K562 (cell line): ENCODE results near the gene ERBB4. TPM values are rescaled to one million over a fixed set of nuclear protein-coding genes. Genes with fewer than 3 reads are reported as not detected.

Source experiments
- ATAC-seq: fragments of 200-7000 bp; cut with Tn5 transposase; 3 replicates; pipeline ENCODE4 v1.9.1; 2020; ENCODE audit warnings: moderate library complexity
- BruUV-seq: library from RNA; stranded (reverse); fragments of 400-500 nt; replicated peaks from 2 replicates; lab custom pipeline; 2021; lab: Mats Ljungman, UMichigan
- CTCF ChIA-PET: fragments of 300-600 bp; formaldehyde crosslinking; extraction: SDS; loops from one replicate; lab custom pipeline; 2021; ENCODE audit warnings: low intra/inter-chr PET ratio; lab: Yijun Ruan, JAX
- POLR2A ChIA-PET: fragments of 300-600, 350-650 bp; sonication (Branson Sonifier 250); formaldehyde crosslinking; extraction: SDS; loops from one replicate; lab custom pipeline; 2021; ENCODE audit warnings: antibody characterized with exemption, inconsistent platforms; lab: Yijun Ruan, JAX
- DNase-seq, 4 experiments: peaks; one replicate each; pipeline versions ENCODE4 v3.0.0 to v3.0.0-alpha.2; 2011 to 2018; ENCODE audit warnings: low spot score in 3 of 4, mixed read lengths in 3 of 4; ENCODE audit errors: extremely low read depth in 1 of 4
- FAIRE-seq: peaks from 2 replicates; lab custom pipeline; 2011; peaks lifted over from hg19 to GRCh38; lab: Jason Lieb, UNC
- H2AFZ ChIP-seq: 2 replicates; pipeline ENCODE4 v1.6.0; 2011; ENCODE audit warnings: low read depth, low read length, control low read depth, inconsistent platforms
- H3K27ac ChIP-seq: fragments of 200-600 bp; 3 replicates; pipeline ENCODE4 v1.8.0; 2011; ENCODE audit warnings: low read depth, mild to moderate bottlenecking, control low read depth, inconsistent platforms, low read length, moderate library complexity, mixed read lengths; ENCODE audit errors: extremely low read depth
- H3K27me3 ChIP-seq, 2 experiments: fragments of 300-600 bp in 1 of 2; 2 replicates in 1 of 2; 3 replicates in 1 of 2; pipeline versions ENCODE4 v1.6.0 to v1.8.0; 2011; ENCODE audit warnings: inconsistent platforms in 2 of 2, low read length in 2 of 2, mild to moderate bottlenecking in 1 of 2, mixed read lengths in 1 of 2, moderate library complexity in 1 of 2; ENCODE audit not compliant: control insufficient read depth in 2 of 2, insufficient read depth in 2 of 2
- H3K36me3 ChIP-seq: fragments of 300-600 bp; 3 replicates; pipeline ENCODE4 v1.8.0; 2011; ENCODE audit warnings: mild to moderate bottlenecking, low read length, inconsistent platforms; ENCODE audit not compliant: control insufficient read depth, insufficient read depth
- H3K4me1 ChIP-seq, 2 experiments: fragments of 200-600 bp in 1 of 2; replicated peaks in 1 of 2; 2 replicates in 1 of 2; 3 replicates in 1 of 2; pipeline versions ENCODE4 v1.5.1 to v1.8.0; 2011; ENCODE audit warnings: inconsistent platforms in 2 of 2, low read length in 2 of 2, mild to moderate bottlenecking in 1 of 2, mixed read lengths in 1 of 2, moderate library complexity in 1 of 2; ENCODE audit not compliant: control insufficient read depth in 2 of 2, insufficient read depth in 2 of 2
- H3K4me2 ChIP-seq: 2 replicates; pipeline ENCODE4 v1.6.1; 2011; ENCODE audit warnings: low read length, control low read depth, inconsistent platforms, mixed read lengths; ENCODE audit not compliant: insufficient read depth
- H3K4me3 ChIP-seq: fragments of 200-600 bp; sonication (generic), shearing (Covaris generic); 2 replicates; pipeline ENCODE4 v1.5.1; 2016; ENCODE audit warnings: control low read depth, inconsistent platforms
- H3K79me2 ChIP-seq: fragments of 200-600 bp; 3 replicates; pipeline ENCODE4 v1.8.0; 2011; ENCODE audit warnings: low read length, inconsistent platforms; ENCODE audit not compliant: control insufficient read depth, insufficient read depth
- H3K9ac ChIP-seq, 2 experiments: 2 replicates each; pipeline versions ENCODE4 v1.6.0 to v1.6.1; 2011; ENCODE audit warnings: low read depth in 2 of 2, low read length in 2 of 2, control low read depth in 1 of 2, inconsistent platforms in 1 of 2, mild to moderate bottlenecking in 1 of 2, mixed read lengths in 1 of 2; ENCODE audit not compliant: insufficient read depth in 1 of 2
- H3K9me1 ChIP-seq: one replicate; pipeline ENCODE4 v1.6.0; 2011; ENCODE audit warnings: inconsistent platforms, mild to moderate bottlenecking, low read length, moderate library complexity; ENCODE audit not compliant: control insufficient read depth, insufficient read depth
- H3K9me3 ChIP-seq: replicated peaks from 2 replicates; pipeline ENCODE4 v1.5.1; 2011; ENCODE audit warnings: low read depth, low read length, inconsistent platforms; ENCODE audit not compliant: control insufficient read depth, insufficient read depth
- H4K20me1 ChIP-seq: replicated peaks from 2 replicates; pipeline ENCODE4 v1.6.1; 2011; ENCODE audit warnings: low read length, inconsistent platforms, mixed read lengths; ENCODE audit not compliant: control insufficient read depth, insufficient read depth
- CBX3 ChIP-seq, 2 experiments: IDR thresholded peaks; 1 replicate in 1 of 2; 2 replicates in 1 of 2; pipeline ENCODE4 v1.6.1; 2012; ENCODE audit warnings: inconsistent platforms in 2 of 2, low read length in 2 of 2, borderline replicate concordance in 1 of 2, control low read depth in 1 of 2
- CEBPG ChIP-seq, 3 experiments: fragments of 200-800 bp in 1 of 3; sonication (Bioruptor generic) in 1 of 3; sonication (generic) in 1 of 3; formaldehyde crosslinking in 1 of 3; IDR thresholded peaks in 2 of 3; conservative IDR thresholded peaks in 1 of 3; 2 replicates each; pipeline versions ENCODE4 v1.6.1 to v1.8.0; 2016 to 2022; ENCODE audit warnings: missing compliant biosample characterization in 2 of 3, missing genetic modification characterization in 2 of 3, mild to moderate bottlenecking in 1 of 3, missing genetic modification reagents in 1 of 3
- ETS2 ChIP-seq: IDR thresholded peaks from 2 replicates; pipeline ENCODE4 v1.6.1; 2016; ENCODE audit warnings: borderline replicate concordance, missing genetic modification characterization, mild to moderate bottlenecking, moderate library complexity, missing compliant biosample characterization; ENCODE audit not compliant: poor library complexity, severe bottlenecking
- FOSL1 ChIP-seq: fragments of 200-800 bp; sonication (Bioruptor generic); conservative IDR thresholded peaks from 2 replicates; pipeline ENCODE4 v1.6.1; 2016; ENCODE audit warnings: missing genetic modification characterization, missing compliant biosample characterization
- KAT2B ChIP-seq: IDR thresholded peaks from one replicate; pipeline ENCODE4 v1.6.1; 2012; ENCODE audit warnings: low read depth, mild to moderate bottlenecking, control low read depth, inconsistent platforms, low read length, moderate library complexity
- PCBP2 ChIP-seq: fragments of 200-400 bp; formaldehyde crosslinking; IDR thresholded peaks from 2 replicates; pipeline ENCODE4 v1.6.1; 2018; ENCODE audit warnings: low read length, low read depth, mild to moderate bottlenecking, moderate library complexity; ENCODE audit not compliant: poor library complexity, severe bottlenecking
- ZKSCAN1 ChIP-seq: fragments of 150-350 bp; IDR thresholded peaks from 2 replicates; pipeline ENCODE4 v1.6.1; 2016; ENCODE audit warnings: low read depth, low read length
- ZNF311 ChIP-seq: fragments of 250-450 bp; sonication (Bioruptor Pico); IDR thresholded peaks from 2 replicates; pipeline ENCODE4 v1.4.0; 2020; ENCODE audit warnings: mild to moderate bottlenecking, moderate library complexity
- ZNF507 ChIP-seq: conservative IDR thresholded peaks from 2 replicates; pipeline ENCODE4 v1.6.1; 2017; ENCODE audit warnings: missing genetic modification characterization, missing compliant biosample characterization
- WGBS: fragments of 100-300 bp; shearing (Covaris generic); methylation state at CpG from one replicate; pipeline ENCODE4 v1.1.6; 2016; ENCODE audit warnings: low coverage, mixed read lengths; ENCODE audit not compliant: insufficient coverage; ENCODE audit errors: missing lambda C conversion rate; 5-methylcytosine and 5-hydroxymethylcytosine counted together
- in situ Hi-C: fragments of 300-500 bp; cut with MboI; formaldehyde crosslinking; loops from 4 replicates; pipeline ENCODE4 v1.15.0; 2018; ENCODE audit warnings: inconsistent platforms, mixed read lengths
- intact Hi-C: fragments of 100-400 bp; cut with micrococcal nuclease; formaldehyde crosslinking; loops from 2 replicates; pipeline ENCODE4 v1.14.2; 2022
- polyA plus RNA-seq, 8 experiments: library from polyadenylated mRNA; depleted of rRNA in 4 of 8; stranded (reverse) in 5 of 8; unstranded in 3 of 8; fragments of >200 nt; fragmentation: Nextera tagmentation in 2 of 8; fragmentation: Illumina TruSeq in 1 of 8; extraction: Ambion mirVana in 2 of 8; extraction: Trizol in 1 of 8; gene quantifications; 2 replicates each; pipeline versions ENCODE4 v1.2.1 to v1.2.3, GENCODE V29; 2011 to 2014; ENCODE audit warnings: inconsistent platforms in 1 of 8, missing spikeins in 1 of 8
- total RNA-seq, 7 experiments: library from RNA; depleted of rRNA in 6 of 7; stranded (reverse); fragments of >200 nt in 6 of 7; fragmentation: Illumina TruSeq in 2 of 7; extraction: Trizol in 2 of 7; gene quantifications; 2 replicates each; pipeline versions ENCODE4 v1.2.1 to v1.2.3, GENCODE V29; 2011 to 2021; ENCODE audit warnings: low replicate concordance in 1 of 7
- TF ChIP-seq, protein P1 (sequence below): sonication (generic); formaldehyde crosslinking; IDR thresholded peaks from 2 replicates; pipeline ENCODE4 v1.4.0; 2020; ENCODE audit warnings: mild to moderate bottlenecking, missing genetic modification reagents
- TF ChIP-seq, protein P2 (sequence below): fragments of 450-650 bp; IDR thresholded peaks from 2 replicates; pipeline ENCODE4 v1.7.1; 2018; ENCODE audit warnings: mild to moderate bottlenecking, low read depth; ENCODE audit not compliant: partially characterized antibody

The ERBB4 gene
- total and polyA plus RNA-seq, 9 of the 15 experiments (the other 6 are each of a cell fraction or from before 2014, with no cell fraction given) = not detected

DNA sequence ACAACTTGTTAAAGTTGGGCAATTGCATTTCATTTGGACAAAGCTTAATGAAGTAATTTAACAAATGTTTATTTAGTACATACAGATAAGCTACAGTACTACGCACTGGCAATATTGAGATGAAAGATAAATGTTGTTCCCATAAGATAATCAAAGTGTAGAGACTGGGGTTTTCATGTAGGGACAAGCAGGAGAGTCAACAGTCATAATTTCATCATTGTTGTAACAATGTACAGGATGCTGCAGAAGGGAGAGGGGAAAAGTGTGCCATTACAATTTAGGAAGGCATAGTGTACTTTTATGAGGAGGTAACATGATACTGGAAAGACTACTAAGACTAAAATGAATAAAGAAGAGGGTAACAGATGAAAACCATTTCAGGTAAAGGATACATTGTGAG, 441.6 kb downstream of the ERBB4 start:
- no peaks in the 10 kb centered on the region for H3K9me1 ChIP-seq
- H2AFZ ChIP-seq = no peak overlapping the region
- no peak overlapping the region for H3K4me3 ChIP-seq
- H3K27ac ChIP-seq = no peak overlapping the region
- no peaks in the 10 kb centered on the region for H3K27me3 ChIP-seq
- H3K36me3 ChIP-seq = no peaks in the 10 kb centered on the region
- H3K9me3 ChIP-seq = no peaks in the 10 kb centered on the region
- FAIRE-seq (no peak), ATAC-seq (no peak), DNase-seq (no peak)
- intact Hi-C loops (no loop called here), in situ Hi-C loops (no loop called here)
- WGBS = 0% methylated on average over 1 of the region's 1 CpG
- no peaks in the 10 kb centered on the region for H4K20me1 ChIP-seq
- ChIA-PET POLR2A (no interaction called here), CTCF (no interaction called here)
- no peaks in the 10 kb centered on the region for H3K79me2 ChIP-seq
- no peak overlapping the region for H3K4me2 ChIP-seq
- no peaks in the 10 kb centered on the region for H3K4me1 ChIP-seq
- BruUV-seq = no TSS peak
- no peak overlapping the region for H3K9ac ChIP-seq
- TF ChIP-seq ZKSCAN1 = no peak
- TF ChIP-seq KAT2B = no peak
- TF ChIP-seq FOSL1 (tag) = no peak
- no peak for TF ChIP-seq ETS2
- TF ChIP-seq CBX3 (IDR thresholded peaks at IDR 0.05; ENCODE audit: borderline replicate concordance in 1 of 2, low read length in 2 of 2) = no peak
- TF ChIP-seq, protein P1, sequence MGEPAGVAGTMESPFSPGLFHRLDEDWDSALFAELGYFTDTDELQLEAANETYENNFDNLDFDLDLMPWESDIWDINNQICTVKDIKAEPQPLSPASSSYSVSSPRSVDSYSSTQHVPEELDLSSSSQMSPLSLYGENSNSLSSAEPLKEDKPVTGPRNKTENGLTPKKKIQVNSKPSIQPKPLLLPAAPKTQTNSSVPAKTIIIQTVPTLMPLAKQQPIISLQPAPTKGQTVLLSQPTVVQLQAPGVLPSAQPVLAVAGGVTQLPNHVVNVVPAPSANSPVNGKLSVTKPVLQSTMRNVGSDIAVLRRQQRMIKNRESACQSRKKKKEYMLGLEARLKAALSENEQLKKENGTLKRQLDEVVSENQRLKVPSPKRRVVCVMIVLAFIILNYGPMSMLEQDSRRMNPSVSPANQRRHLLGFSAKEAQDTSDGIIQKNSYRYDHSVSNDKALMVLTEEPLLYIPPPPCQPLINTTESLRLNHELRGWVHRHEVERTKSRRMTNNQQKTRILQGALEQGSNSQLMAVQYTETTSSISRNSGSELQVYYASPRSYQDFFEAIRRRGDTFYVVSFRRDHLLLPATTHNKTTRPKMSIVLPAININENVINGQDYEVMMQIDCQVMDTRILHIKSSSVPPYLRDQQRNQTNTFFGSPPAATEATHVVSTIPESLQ (CRISPR knock-in tag) = no peak
- no peak for TF ChIP-seq ZNF507 (tag)
- no peak for TF ChIP-seq CEBPG (CRISPR knock-in tag; IDR thresholded peaks at IDR 0.05)
- TF ChIP-seq CEBPG (tag; conservative IDR thresholded peaks at IDR 0.05 in 1 of 2, IDR thresholded peaks at IDR 0.05 in 1 of 2) = no peak
- TF ChIP-seq PCBP2 = no peak
- TF ChIP-seq ZNF311 (CRISPR knock-in tag) = no peak
- TF ChIP-seq, protein P2, sequence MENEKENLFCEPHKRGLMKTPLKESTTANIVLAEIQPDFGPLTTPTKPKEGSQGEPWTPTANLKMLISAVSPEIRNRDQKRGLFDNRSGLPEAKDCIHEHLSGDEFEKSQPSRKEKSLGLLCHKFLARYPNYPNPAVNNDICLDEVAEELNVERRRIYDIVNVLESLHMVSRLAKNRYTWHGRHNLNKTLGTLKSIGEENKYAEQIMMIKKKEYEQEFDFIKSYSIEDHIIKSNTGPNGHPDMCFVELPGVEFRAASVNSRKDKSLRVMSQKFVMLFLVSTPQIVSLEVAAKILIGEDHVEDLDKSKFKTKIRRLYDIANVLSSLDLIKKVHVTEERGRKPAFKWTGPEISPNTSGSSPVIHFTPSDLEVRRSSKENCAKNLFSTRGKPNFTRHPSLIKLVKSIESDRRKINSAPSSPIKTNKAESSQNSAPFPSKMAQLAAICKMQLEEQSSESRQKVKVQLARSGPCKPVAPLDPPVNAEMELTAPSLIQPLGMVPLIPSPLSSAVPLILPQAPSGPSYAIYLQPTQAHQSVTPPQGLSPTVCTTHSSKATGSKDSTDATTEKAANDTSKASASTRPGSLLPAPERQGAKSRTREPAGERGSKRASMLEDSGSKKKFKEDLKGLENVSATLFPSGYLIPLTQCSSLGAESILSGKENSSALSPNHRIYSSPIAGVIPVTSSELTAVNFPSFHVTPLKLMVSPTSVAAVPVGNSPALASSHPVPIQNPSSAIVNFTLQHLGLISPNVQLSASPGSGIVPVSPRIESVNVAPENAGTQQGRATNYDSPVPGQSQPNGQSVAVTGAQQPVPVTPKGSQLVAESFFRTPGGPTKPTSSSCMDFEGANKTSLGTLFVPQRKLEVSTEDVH = no peak
